ENCODE results near the gene NRG3.

DNA sequence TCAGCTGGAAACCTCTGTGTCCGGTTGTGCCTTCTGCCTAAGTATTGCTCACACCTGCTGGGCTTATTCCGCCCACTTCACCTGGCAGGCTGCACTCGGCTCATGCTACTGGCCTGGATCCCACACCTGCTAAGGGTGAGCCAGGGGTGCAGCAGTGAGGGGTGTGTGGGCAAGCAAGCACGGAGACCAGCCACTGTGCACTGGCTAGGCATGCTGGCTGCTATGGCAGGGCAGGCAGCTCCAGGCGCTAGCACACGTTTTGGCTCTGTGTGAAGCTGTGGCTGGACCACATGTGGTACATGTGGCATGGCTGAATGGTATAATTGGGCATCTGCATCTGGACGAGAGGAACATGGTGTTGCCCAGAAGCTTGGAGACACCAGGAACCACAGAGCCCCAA, 940.7 kb downstream of the NRG3 start:
- no peak for TF ChIP-seq POLR2AphosphoS5 (IDR thresholded peaks at IDR 0.05; ENCODE audit: borderline replicate concordance, low read depth, low read length)
- no peak for TF ChIP-seq EZH2 (IDR thresholded peaks at IDR 0.05)
- no peak for TF ChIP-seq FOXP2 (optimal IDR thresholded peaks at IDR 0.05; ENCODE audit: control extremely low read depth, extremely low read length, insufficient read depth)

Measured in SK-N-MC (cell line).